ENCODE data around the gene OR52R1.

DNA sequence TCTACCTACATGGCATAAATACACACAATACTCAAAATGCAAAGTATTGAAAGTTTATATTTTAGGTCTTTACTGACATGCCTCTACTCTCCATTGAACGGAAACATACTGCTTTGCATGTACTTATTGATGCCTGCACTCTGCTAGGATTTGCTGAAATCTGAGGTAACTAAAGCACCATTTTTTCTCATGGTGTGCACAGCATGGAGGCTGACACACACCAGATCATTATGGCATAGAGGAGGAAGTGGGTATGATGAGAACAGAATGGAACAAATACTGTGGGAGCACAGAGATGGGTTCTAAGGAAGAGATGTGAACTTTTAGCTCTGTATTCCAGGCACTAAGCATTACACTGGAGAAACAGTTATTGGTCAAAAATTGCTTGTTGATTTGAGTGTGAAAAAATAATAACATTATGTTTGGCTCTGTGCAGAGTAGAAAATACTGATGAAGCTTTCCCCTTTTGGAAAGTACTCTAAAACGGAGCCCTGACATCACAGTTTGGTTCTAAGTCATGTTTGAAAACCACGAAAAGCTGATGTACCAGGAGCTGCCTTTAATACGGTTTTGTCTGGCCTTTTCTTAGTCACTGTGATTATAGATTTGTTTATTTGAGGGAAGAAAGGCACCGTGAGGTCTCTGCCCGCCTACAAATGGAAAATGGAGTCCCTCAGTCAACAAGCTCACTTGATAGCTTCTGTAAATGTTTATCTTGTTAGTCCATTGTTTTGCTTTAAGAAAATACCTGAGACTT is 5.6 kb downstream of the OR52R1 start:
- TF ChIP-seq, protein P1, sequence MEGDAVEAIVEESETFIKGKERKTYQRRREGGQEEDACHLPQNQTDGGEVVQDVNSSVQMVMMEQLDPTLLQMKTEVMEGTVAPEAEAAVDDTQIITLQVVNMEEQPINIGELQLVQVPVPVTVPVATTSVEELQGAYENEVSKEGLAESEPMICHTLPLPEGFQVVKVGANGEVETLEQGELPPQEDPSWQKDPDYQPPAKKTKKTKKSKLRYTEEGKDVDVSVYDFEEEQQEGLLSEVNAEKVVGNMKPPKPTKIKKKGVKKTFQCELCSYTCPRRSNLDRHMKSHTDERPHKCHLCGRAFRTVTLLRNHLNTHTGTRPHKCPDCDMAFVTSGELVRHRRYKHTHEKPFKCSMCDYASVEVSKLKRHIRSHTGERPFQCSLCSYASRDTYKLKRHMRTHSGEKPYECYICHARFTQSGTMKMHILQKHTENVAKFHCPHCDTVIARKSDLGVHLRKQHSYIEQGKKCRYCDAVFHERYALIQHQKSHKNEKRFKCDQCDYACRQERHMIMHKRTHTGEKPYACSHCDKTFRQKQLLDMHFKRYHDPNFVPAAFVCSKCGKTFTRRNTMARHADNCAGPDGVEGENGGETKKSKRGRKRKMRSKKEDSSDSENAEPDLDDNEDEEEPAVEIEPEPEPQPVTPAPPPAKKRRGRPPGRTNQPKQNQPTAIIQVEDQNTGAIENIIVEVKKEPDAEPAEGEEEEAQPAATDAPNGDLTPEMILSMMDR (conservative IDR thresholded peaks at IDR 0.05) = no peak
- TF ChIP-seq EZH2 (IDR thresholded peaks at IDR 0.05; ENCODE audit: low read depth) = no peak
